ENCODE results near the gene CCL2.

- TF ChIP-seq POLR2AphosphoS5 (IDR thresholded peaks at IDR 0.05; ENCODE audit: low read depth, low read length) (no peak), SIN3A (IDR thresholded peaks at IDR 0.05; ENCODE audit: borderline replicate concordance, insufficient read depth, low read length) (no peak)
- TF ChIP-seq, protein P1, sequence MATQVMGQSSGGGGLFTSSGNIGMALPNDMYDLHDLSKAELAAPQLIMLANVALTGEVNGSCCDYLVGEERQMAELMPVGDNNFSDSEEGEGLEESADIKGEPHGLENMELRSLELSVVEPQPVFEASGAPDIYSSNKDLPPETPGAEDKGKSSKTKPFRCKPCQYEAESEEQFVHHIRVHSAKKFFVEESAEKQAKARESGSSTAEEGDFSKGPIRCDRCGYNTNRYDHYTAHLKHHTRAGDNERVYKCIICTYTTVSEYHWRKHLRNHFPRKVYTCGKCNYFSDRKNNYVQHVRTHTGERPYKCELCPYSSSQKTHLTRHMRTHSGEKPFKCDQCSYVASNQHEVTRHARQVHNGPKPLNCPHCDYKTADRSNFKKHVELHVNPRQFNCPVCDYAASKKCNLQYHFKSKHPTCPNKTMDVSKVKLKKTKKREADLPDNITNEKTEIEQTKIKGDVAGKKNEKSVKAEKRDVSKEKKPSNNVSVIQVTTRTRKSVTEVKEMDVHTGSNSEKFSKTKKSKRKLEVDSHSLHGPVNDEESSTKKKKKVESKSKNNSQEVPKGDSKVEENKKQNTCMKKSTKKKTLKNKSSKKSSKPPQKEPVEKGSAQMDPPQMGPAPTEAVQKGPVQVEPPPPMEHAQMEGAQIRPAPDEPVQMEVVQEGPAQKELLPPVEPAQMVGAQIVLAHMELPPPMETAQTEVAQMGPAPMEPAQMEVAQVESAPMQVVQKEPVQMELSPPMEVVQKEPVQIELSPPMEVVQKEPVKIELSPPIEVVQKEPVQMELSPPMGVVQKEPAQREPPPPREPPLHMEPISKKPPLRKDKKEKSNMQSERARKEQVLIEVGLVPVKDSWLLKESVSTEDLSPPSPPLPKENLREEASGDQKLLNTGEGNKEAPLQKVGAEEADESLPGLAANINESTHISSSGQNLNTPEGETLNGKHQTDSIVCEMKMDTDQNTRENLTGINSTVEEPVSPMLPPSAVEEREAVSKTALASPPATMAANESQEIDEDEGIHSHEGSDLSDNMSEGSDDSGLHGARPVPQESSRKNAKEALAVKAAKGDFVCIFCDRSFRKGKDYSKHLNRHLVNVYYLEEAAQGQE (IDR thresholded peaks at IDR 0.05; ENCODE audit: insufficient read depth in 1 of 2, low read depth in 2 of 2, low read length in 2 of 2): no peak
These were observed 28.9 kb upstream of the CCL2 start for GRCh38 chr17:34226011-34226743.
